Fibroblast of the aortic adventitia (primary cell): Measurements from ENCODE around the gene SCRT2. TPM values are rescaled to one million over a fixed set of nuclear protein-coding genes. Genes with fewer than 3 reads are reported as not detected.
"Not testable (repeated sequence)": the region's sequence is repeated elsewhere in the genome, so short reads cannot be mapped to it uniquely, and the experiment has no call there.

Source experiments
- DNase-seq: peaks from one replicate; pipeline ENCODE4 v3.0.0-alpha.2; 2010; ENCODE audit warnings: low read depth
- H3K4me3 ChIP-seq: 2 replicates; pipeline ENCODE4 v1.5.1; 2011; ENCODE audit warnings: low read depth, mild to moderate bottlenecking, control low read depth, low read length, moderate library complexity
- total RNA-seq: library from RNA; depleted of rRNA; stranded (reverse); fragments of >200 nt; gene quantifications from 2 replicates; pipeline ENCODE4 v1.2.3, GENCODE V29; 2012; ENCODE audit warnings: low replicate concordance
- TF ChIP-seq, protein P1 (sequence below): IDR thresholded peaks from 2 replicates; pipeline ENCODE4 v1.5.1; 2011; ENCODE audit warnings: mild to moderate bottlenecking, low read length, control low read depth, inconsistent platforms; ENCODE audit not compliant: insufficient read depth

The SCRT2 gene
- total RNA-seq, 1 donor = not detected

DNA sequence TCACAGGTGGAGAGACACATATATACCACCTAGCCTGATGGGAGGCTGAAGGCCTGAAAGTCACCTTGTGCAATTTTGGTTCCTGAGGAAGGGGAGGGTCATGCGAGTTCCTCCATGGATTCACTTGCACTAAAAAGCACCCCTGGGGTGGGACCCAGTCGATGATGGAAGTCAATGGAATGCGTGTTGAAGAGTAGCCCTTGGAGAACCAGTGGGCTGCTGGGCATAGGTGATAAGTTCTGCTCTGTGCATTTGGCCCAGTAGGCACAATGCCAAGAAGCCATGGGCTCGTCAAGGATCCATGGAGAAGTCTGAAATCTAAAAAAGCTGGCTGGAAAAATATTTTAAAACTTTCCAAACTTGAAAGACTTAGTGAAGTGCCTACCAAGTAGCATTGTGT, 18.9 kb upstream of the SCRT2 start:
- no peak overlapping the region for H3K4me3 ChIP-seq
- DNase-seq = no peak
- TF ChIP-seq, protein P1, sequence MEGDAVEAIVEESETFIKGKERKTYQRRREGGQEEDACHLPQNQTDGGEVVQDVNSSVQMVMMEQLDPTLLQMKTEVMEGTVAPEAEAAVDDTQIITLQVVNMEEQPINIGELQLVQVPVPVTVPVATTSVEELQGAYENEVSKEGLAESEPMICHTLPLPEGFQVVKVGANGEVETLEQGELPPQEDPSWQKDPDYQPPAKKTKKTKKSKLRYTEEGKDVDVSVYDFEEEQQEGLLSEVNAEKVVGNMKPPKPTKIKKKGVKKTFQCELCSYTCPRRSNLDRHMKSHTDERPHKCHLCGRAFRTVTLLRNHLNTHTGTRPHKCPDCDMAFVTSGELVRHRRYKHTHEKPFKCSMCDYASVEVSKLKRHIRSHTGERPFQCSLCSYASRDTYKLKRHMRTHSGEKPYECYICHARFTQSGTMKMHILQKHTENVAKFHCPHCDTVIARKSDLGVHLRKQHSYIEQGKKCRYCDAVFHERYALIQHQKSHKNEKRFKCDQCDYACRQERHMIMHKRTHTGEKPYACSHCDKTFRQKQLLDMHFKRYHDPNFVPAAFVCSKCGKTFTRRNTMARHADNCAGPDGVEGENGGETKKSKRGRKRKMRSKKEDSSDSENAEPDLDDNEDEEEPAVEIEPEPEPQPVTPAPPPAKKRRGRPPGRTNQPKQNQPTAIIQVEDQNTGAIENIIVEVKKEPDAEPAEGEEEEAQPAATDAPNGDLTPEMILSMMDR = no peak

DNA sequence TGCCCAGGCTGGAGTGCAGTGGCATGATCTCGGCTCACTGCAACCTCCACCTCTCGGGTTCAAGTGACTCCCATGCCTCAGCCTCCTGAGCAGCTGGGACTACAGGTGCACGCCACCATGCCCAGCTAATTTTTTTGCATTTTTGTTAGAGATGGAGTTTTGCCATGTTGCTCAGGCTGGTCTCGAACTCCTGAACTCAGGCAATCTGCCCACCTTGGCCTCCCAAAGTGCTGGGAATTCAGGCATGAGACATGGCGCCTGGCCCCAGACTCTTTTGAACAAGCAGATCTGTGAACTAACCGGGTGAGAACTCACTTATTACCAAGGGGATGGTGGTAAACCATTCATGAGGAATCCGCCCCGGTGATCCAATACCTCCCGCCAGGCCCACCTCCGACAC, 18.2 kb upstream of the SCRT2 start:
- H3K4me3 ChIP-seq, DNase-seq: not testable (repeated sequence)

DNA sequence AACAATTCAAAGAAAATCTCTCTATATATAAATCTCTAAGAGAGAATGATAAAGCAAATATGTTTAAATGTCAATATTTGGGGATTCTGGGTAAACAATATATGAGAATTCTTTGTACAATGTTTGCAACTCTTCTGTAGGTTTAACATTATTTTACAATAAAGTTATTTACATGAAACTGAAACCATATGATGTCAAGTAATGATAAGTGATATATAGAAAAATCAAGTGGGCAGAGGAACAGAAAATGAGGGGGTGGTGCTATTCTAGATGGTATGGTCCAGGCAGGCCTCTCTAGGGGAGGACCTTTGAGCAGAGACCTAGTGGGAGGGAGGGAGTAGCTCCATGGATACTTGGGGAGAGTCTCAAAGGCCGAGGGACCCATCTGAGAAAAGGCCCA, 16.4 kb upstream of the SCRT2 start:
- DNase-seq = no peak
- H3K4me3 ChIP-seq = no peak overlapping the region
- TF ChIP-seq, protein P1 = no peak

DNA sequence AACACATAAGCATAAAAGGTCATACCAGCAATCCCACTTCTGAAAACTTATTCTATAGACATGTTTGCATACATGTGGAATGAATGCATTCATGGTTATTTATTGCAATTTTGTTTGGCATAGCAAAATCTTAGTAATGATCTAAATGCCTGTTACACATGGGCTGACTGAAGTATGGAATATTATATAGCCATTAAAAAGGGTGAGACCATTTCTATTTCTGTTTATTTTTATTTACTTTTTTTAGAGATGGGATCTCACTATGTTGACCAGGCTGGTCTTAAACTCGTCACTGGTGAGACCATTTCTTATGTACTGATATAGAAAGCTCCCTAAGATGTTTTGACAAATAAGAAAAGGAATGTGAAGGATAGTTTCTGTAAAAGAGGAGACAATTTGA, 14.3 kb upstream of the SCRT2 start:
- no peak overlapping the region for H3K4me3 ChIP-seq
- TF ChIP-seq, protein P1 = no peak
- DNase-seq = no peak

DNA sequence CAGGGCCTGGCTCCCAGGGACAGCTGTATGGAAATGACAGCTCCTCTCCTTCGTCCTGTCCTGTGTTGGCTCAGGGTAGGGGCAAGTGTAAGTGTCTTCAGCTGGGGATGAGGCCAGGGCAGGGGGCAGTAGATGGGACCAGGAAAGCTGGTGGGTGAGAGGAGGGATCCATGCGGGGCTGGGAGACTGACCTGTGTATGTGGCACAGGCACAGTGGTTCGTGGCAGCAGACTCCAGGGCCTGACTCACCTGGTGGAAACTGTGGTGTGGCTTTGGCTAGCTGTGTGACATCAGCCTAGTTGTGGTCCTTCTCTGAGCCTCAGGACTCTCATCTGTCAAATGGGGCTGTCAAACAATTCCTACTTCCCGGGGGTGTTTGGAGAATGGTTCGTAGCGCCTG, 13.7 kb upstream of the SCRT2 start:
- no peak for DNase-seq
- TF ChIP-seq, protein P1 = no peak
- H3K4me3 ChIP-seq = no peak overlapping the region

DNA sequence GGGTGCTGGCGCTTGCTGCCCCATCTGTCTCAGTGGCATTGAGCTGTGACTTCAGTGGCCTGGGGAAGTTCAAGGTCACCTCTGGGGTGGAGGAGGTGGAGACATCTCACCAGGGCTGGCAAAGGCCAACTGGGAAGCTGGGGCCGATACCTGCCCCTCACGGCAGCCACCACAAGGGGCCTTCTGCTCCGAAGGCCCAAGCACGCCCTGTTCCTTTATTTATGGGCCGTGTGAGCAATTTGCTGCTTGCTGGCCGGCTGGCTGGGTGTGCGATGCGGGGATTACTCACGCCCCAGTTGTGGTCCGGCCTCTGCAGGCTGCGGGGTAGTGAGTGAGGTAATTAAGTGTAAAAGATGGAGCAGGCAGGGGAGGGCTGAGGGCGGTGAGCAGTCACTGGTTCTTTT, 13.2 kb upstream of the SCRT2 start:
- TF ChIP-seq, protein P1 = no peak
- DNase-seq = no peak
- H3K4me3 ChIP-seq = no peak overlapping the region

DNA sequence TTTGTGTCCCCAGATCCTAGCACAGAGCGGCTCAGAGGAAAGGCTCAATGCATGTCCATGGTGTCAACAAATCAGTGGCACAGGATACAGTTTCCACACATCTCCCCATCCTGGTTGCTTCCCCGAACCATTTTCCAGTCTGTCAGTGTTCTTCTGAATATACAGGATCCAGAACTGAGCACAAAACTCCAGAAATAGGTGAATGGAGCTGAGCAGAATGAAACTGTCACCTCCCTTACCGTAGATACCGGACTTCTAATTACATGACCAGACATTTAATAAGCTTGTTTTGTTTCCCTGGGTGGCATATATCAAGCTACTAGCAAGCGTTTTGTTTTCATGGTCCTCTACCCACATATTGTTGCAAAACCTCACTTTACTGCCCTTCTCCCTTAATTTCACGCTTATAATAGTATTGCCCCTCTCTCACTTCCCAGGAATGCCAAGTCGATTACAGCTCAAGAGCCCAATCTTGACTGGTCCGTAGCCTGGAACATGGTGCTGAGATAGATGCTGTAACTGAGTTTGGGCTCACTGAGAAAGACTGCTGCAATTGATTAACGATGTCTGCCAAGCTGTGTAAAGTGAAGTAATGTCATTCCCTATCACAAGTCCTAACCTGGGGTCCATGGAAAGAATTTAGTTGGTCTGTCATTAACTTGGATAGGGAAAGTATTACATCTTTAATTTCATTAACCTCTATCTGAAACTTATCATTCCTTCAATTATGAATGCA, 12.0 kb upstream of the SCRT2 start:
- DNase-seq = no peak
- no peak overlapping the region for H3K4me3 ChIP-seq
- TF ChIP-seq, protein P1 = no peak
